Lung microvascular endothelial cell (primary cell): Measurements from ENCODE around the gene TTC36. TPM values are rescaled to one million over a fixed set of nuclear protein-coding genes. Genes with fewer than 3 reads are reported as not detected.

Experiments used
- total RNA-seq: library from RNA; depleted of rRNA; stranded (reverse); fragments of >200 nt; gene quantifications from 2 replicates; pipeline ENCODE4 v1.2.1, GENCODE V29; 2014

Gene TTC36
- total RNA-seq, 1 donor from 2014 or later: 1.6 TPM

Other genes starting within 250 kb of the TTC36 start
- not detected in 2 replicates for gene CD3E, start 222.7 kb upstream of the TTC36 start, total RNA-seq
- gene CD3D, start 184.8 kb upstream of the TTC36 start, total RNA-seq: not detected in 2 replicates
- gene CD3G, start 183.1 kb upstream of the TTC36 start, total RNA-seq: not detected in 2 replicates
- gene UBE4A, start 167.9 kb upstream of the TTC36 start, total RNA-seq: 19.2 and 20.0 TPM in 2 replicates
- 82.8 and 95.6 TPM in 2 replicates for gene ATP5MG, start 125.9 kb upstream of the TTC36 start, total RNA-seq
- 12.4 and 14.5 TPM in 2 replicates for gene KMT2A, start 91.0 kb upstream of the TTC36 start, total RNA-seq
- gene TMEM25, start 3.7 kb downstream of the TTC36 start, total RNA-seq: 13.7 and 23.4 TPM in 2 replicates
- 13.7 and 15.7 TPM in 2 replicates for gene IFT46, start 38.5 kb downstream of the TTC36 start, total RNA-seq
- gene ARCN1, start 44.9 kb downstream of the TTC36 start, total RNA-seq: 62.5 and 63.9 TPM in 2 replicates
- 14.9 and 25.7 TPM in 2 replicates for gene PHLDB1, start 80.1 kb downstream of the TTC36 start, total RNA-seq
- gene TREH, start 152.2 kb downstream of the TTC36 start, total RNA-seq: not detected in 2 replicates